Liver (tissue), 3 donors: ENCODE measurements around the gene TXNDC8.

ENCODE experiments used
- CTCF ChIP-seq: fragments of 150-350 bp; IDR thresholded peaks from 2 replicates; pipeline ENCODE4 v1.5.1; 2017; ENCODE audit warnings: improper control_type of control experiment, low read depth, low read length; ENCODE audit not compliant: missing input control
- GABPA ChIP-seq, 2 donors: IDR thresholded peaks in 1 of 2; conservative IDR thresholded peaks in 1 of 2; 2 replicates each; pipeline ENCODE4 v1.6.1; 2016; ENCODE audit warnings: antibody characterized with exemption in 2 of 2, mild to moderate bottlenecking in 1 of 2, moderate library complexity in 1 of 2
- SP1 ChIP-seq: IDR thresholded peaks from 2 replicates; pipeline ENCODE4 v1.6.1; 2018; ENCODE audit warnings: antibody characterized with exemption, mild to moderate bottlenecking
- TAF1 ChIP-seq: conservative IDR thresholded peaks from 2 replicates; pipeline ENCODE4 v1.6.1; 2016; ENCODE audit warnings: antibody characterized with exemption, mild to moderate bottlenecking
- YY1 ChIP-seq: IDR thresholded peaks from 2 replicates; pipeline ENCODE4 v1.6.1; 2016; ENCODE audit warnings: antibody characterized with exemption, mild to moderate bottlenecking
- TF ChIP-seq, protein P1 (sequence below): IDR thresholded peaks from 2 replicates; pipeline ENCODE4 v1.6.1; 2016; ENCODE audit warnings: antibody characterized with exemption, mild to moderate bottlenecking
- donor health status: healthy.
- donor health status: healthy.

GRCh38 chr9:110308633-110309038, 29.0 kb downstream of the TXNDC8 start:
- TF ChIP-seq CTCF (no peak), SP1 (no peak), GABPA (IDR thresholded peaks at IDR 0.05 in 1 of 2, conservative IDR thresholded peaks at IDR 0.05 in 1 of 2) (no peak), TAF1 (no peak), YY1 (no peak)
- TF ChIP-seq, protein P1, sequence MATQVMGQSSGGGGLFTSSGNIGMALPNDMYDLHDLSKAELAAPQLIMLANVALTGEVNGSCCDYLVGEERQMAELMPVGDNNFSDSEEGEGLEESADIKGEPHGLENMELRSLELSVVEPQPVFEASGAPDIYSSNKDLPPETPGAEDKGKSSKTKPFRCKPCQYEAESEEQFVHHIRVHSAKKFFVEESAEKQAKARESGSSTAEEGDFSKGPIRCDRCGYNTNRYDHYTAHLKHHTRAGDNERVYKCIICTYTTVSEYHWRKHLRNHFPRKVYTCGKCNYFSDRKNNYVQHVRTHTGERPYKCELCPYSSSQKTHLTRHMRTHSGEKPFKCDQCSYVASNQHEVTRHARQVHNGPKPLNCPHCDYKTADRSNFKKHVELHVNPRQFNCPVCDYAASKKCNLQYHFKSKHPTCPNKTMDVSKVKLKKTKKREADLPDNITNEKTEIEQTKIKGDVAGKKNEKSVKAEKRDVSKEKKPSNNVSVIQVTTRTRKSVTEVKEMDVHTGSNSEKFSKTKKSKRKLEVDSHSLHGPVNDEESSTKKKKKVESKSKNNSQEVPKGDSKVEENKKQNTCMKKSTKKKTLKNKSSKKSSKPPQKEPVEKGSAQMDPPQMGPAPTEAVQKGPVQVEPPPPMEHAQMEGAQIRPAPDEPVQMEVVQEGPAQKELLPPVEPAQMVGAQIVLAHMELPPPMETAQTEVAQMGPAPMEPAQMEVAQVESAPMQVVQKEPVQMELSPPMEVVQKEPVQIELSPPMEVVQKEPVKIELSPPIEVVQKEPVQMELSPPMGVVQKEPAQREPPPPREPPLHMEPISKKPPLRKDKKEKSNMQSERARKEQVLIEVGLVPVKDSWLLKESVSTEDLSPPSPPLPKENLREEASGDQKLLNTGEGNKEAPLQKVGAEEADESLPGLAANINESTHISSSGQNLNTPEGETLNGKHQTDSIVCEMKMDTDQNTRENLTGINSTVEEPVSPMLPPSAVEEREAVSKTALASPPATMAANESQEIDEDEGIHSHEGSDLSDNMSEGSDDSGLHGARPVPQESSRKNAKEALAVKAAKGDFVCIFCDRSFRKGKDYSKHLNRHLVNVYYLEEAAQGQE, result no peak
